Central memory CD8-positive, alpha-beta T cell (primary cell): ENCODE results near the gene SMIM32.

Experiments
- ATAC-seq: fragments of 150-1000 bp; cut with Tn5 transposase; replicated peaks from 2 replicates; pipeline ENCODE4 v1.10.0; 2022; ENCODE audit warnings: mild to moderate bottlenecking, moderate FRiP score, moderate number of reproducible peaks; ENCODE audit not compliant: poor library complexity, severe bottlenecking; ENCODE audit errors: extremely low read depth
- DNase-seq, 2 donors: peaks; one replicate each; pipeline ENCODE4 v3.0.0; 2021; ENCODE audit warnings: low spot score in 2 of 2
- H3K27ac Mint-ChIP-seq: one replicate; pipeline ENCODE4 v1.8.0; 2022; ENCODE audit warnings: low read depth, mild to moderate bottlenecking, moderate library complexity, mixed read lengths
- H3K27me3 Mint-ChIP-seq: one replicate; pipeline ENCODE4 v1.8.0; 2022; ENCODE audit warnings: mixed read lengths
- H3K36me3 Mint-ChIP-seq: one replicate; pipeline ENCODE4 v1.8.0; 2022; ENCODE audit warnings: mild to moderate bottlenecking, moderate library complexity, mixed read lengths; ENCODE audit not compliant: insufficient read depth
- H3K4me1 Mint-ChIP-seq: one replicate; pipeline ENCODE4 v1.8.0; 2022; ENCODE audit warnings: mixed read lengths
- H3K4me3 Mint-ChIP-seq: one replicate; pipeline ENCODE4 v1.8.0; 2022; ENCODE audit warnings: mild to moderate bottlenecking, moderate library complexity, mixed read lengths
- H3K9me3 Mint-ChIP-seq: one replicate; pipeline ENCODE4 v1.8.0; 2022; ENCODE audit warnings: mixed read lengths

The SMIM32 gene

DNA sequence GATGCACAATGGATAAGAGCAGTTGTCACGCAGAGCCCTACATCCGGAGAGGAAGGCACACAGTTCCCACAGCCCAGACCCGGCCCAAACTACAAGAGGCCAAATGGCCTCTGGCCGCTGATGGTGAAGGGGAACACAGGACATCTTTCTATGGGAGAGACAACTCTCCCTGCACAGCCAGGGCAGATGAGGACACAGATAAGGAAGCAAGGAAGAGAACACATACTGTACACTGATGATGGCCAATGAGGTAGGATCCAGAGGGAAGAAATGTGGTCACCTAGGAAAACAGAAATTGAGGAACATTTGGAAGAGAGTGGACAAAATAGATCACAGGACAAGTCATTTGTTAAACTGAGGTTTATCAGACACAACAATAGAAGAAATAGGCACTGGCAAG is 28.4 kb upstream of the SMIM32 start:
- no peaks in the 10 kb centered on the region for H3K36me3 Mint-ChIP-seq
- H3K4me1 Mint-ChIP-seq: no peaks in the 10 kb centered on the region
- peaks cover 6% of the 10 kb centered on the region for H3K9me3 Mint-ChIP-seq
- H3K4me3 Mint-ChIP-seq: no peak overlapping the region
- no peak for ATAC-seq
- DNase-seq: no peak
- H3K27ac Mint-ChIP-seq: no peak overlapping the region
- H3K27me3 Mint-ChIP-seq: peaks cover 50% of the 10 kb centered on the region

DNA sequence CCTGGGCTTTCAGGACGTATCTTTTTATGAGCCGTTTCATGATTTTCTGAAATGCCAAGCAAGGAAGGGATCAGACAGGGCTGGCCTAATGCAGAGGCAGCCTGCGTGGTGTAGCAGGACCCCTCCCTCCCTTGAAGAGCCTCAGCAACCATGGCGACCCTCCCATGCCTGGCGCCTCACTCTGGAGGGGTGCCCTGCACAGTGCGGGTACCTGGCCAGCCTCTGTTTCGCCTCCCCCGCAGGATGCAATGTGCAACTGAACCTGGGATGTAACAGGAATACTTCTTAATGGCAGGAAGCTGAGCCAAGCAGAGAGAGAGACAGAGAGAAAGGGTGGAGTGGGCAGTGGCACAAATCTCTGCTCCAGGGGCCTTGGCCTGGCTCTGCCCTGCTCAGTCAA is 23.3 kb upstream of the SMIM32 start:
- Mint-ChIP-seq H3K27ac (no peak overlapping the region), H3K27me3 (peaks cover 48% of the 10 kb centered on the region), H3K4me3 (no peak overlapping the region), H3K9me3 (peaks cover 2% of the 10 kb centered on the region), H3K36me3 (no peaks in the 10 kb centered on the region), H3K4me1 (peaks cover 3% of the 10 kb centered on the region)
- DNase-seq (no peak), ATAC-seq (no peak)

DNA sequence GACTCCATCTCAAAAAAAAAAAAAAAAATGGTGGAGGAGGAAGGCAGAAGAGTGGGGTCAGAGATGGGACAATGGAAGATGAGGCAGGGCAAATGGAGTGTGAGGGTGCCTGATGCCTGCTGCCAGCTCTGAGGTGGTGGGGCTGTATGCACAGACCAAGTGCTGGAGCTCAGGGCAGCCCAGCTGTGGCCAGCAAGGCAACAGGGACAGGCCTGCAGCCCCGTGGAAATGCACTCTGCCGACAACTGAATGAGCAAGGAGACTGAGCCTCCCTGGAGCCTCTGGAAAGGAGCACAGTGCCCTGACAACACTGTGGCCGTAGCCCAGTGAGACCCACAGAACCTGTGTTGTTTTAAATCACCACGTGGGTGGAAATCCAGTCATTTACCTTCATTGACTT is 22.9 kb upstream of the SMIM32 start:
- ATAC-seq: no peak

DNA sequence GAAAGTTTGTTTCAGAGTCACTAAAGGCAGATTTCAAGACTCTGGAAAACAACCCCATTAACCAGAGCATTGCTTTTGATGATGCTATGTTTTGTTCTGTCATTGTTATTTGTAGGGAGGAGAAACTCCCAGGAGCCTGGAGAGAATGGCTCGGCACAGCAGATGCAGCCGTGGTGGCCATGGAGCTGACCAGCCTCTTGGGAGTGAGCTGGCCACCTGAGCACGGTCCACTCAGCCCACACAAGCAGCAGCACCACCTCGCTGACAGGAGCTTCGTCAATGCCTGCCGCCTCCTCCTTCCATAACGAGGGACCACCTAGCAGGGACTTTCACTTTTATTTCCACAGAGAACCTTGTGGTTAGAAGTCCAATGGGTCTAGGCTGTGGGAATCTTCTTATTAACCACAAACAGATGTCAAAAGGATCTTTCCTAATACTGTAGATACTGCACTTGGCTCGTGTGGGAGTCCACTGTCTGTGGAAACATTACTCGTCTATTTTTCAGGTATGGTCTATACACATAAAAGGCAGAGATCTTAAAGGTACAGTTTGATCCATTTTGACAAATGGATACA is 21.0 kb upstream of the SMIM32 start:
- Mint-ChIP-seq H3K4me3 (no peak overlapping the region), H3K9me3 (no peaks in the 10 kb centered on the region), H3K4me1 (peaks cover 3% of the 10 kb centered on the region), H3K27ac (no peak overlapping the region), H3K36me3 (peaks cover 2% of the 10 kb centered on the region), H3K27me3 (peaks cover 66% of the 10 kb centered on the region)
- DNase-seq: no peak
- no peak for ATAC-seq

More for the DNA sequence above, 22.9 kb upstream of the SMIM32 start:
- no peaks in the 10 kb centered on the region for H3K36me3 Mint-ChIP-seq
- H3K9me3 Mint-ChIP-seq: no peaks in the 10 kb centered on the region
- H3K4me1 Mint-ChIP-seq: peaks cover 3% of the 10 kb centered on the region
- H3K4me3 Mint-ChIP-seq: no peak overlapping the region
- DNase-seq: no peak
- peaks cover 49% of the 10 kb centered on the region for H3K27me3 Mint-ChIP-seq
- no peak overlapping the region for H3K27ac Mint-ChIP-seq

DNA sequence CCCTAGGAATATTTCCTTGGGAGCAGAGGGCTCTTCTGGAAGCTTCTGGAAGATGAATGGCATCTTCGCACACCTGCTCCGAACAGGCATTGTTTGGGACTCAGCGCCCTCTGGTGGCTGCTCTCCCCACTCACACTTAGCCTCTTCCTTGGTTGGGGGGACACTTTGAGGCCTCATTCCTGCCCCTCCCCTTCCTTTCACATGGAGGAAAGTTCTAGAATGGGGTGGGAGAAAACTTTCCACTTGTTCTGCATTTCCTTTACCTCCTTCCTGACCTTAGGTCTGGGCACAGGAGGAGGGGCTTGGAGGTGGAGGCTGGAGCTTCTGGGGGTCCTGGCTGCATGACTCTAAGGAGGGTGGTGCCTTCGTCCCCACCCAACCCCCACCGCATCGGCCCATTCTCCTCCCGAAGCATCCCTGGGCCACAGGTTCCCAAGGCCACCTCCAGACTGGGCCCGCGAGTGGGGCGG is 19.3 kb upstream of the SMIM32 start:
- Mint-ChIP-seq H3K27me3 (peaks cover 79% of the 10 kb centered on the region), H3K4me1 (peaks cover 3% of the 10 kb centered on the region), H3K9me3 (no peaks in the 10 kb centered on the region), H3K27ac (no peak overlapping the region), H3K36me3 (peaks cover 2% of the 10 kb centered on the region), H3K4me3 (no peak overlapping the region)
- DNase-seq (peak in 1 of 2 donors; percentile 29), ATAC-seq (no peak)

DNA sequence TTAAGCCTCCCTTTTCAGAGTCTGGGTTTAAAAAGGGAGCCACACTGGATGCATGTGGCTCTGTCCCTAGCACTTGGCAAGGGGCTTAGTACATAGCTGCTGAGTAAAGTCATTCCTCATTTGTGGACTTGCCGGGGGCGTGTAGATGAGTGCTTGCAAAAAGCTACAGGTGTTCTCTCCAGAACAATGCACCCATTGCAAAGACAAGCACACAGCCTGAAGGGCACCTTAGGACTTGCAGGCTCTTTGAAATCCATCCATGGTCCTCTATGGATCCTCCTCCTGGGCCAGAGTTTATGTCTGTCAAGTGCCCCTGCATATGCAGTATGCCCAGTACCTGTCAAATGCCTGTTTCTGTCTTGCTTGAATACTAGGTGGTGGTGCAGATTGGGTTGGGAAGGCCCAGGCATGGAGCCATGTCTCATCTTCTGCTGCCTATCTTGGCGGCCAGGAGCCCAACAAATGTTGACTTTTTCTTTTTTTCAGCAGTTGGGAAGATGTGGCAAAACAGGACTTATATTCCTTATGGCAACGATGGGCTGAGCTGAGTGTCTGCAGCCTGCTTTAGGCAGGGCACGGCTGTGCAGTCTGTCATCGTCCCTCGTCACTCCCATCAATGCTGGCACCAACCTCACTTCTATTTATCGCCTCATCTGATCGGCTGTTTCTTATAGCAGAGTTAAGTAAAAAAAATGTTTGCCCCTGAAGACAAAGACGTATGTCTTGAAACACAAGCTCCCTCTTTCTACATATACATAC is 18.5 kb upstream of the SMIM32 start:
- H3K27me3 Mint-ChIP-seq: peaks cover 77% of the 10 kb centered on the region
- H3K4me1 Mint-ChIP-seq: peaks cover 3% of the 10 kb centered on the region
- H3K9me3 Mint-ChIP-seq: no peaks in the 10 kb centered on the region
- no peak overlapping the region for H3K4me3 Mint-ChIP-seq
- ATAC-seq: no peak
- H3K36me3 Mint-ChIP-seq: peaks cover 2% of the 10 kb centered on the region
- DNase-seq: no peak
- H3K27ac Mint-ChIP-seq: no peak overlapping the region

DNA sequence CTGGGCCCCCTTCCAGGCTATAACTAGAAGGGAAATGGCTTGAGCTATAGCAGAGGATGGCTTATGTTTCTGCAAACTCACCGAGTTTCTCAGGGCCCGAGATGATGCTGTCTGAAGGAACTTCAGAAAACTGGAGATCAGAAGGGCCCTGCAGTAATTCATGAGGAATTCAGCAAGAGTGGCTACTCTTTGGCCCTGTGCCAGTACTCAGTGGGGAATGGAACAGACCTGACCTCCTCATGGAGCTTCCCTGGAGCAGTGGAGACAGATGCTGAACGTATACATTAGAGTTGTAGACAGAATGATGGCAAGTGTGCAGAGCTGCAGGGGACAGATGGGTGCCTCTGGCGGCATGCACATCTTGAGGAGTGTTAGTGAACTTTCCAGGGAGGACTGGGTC is 17.3 kb upstream of the SMIM32 start:
- H3K4me3 Mint-ChIP-seq: no peak overlapping the region
- no peaks in the 10 kb centered on the region for H3K9me3 Mint-ChIP-seq
- peaks cover 2% of the 10 kb centered on the region for H3K36me3 Mint-ChIP-seq
- DNase-seq: no peak
- H3K27ac Mint-ChIP-seq: no peak overlapping the region
- no peak for ATAC-seq
- peaks cover 71% of the 10 kb centered on the region for H3K27me3 Mint-ChIP-seq
- peaks cover 3% of the 10 kb centered on the region for H3K4me1 Mint-ChIP-seq

DNA sequence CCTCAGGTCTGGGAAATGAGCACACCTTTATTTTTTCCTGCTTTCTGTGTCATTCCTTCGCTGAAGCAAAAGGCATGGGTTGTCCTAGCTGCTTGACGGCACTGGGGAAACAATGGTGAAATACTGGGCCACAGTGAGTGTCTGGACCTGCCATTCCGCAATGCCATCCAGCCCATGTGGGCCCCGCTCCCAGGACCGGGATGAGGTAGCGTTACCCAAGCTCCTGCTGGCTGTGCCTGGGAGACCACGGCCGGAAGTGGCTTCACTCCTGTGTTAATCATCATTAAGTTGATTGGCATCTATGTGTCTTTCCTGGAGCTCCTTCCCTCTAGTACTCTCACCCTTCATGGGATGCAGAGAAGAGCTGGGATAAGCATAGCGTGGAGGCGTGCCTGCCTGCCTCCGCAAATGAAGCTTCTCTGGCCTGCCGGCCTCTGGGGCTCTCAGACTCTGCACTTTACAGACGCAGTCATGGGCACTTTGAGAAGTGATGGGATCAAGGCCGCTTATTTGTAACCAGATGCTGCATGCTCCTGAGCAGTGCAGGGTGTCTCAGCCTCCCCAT is 16.5 kb upstream of the SMIM32 start:
- DNase-seq: no peak
- H3K36me3 Mint-ChIP-seq: peaks cover 2% of the 10 kb centered on the region
- no peak for ATAC-seq
- H3K4me3 Mint-ChIP-seq: no peak overlapping the region
- H3K27ac Mint-ChIP-seq: no peak overlapping the region
- H3K4me1 Mint-ChIP-seq: peaks cover 3% of the 10 kb centered on the region
- peaks cover 69% of the 10 kb centered on the region for H3K27me3 Mint-ChIP-seq
- no peaks in the 10 kb centered on the region for H3K9me3 Mint-ChIP-seq

DNA sequence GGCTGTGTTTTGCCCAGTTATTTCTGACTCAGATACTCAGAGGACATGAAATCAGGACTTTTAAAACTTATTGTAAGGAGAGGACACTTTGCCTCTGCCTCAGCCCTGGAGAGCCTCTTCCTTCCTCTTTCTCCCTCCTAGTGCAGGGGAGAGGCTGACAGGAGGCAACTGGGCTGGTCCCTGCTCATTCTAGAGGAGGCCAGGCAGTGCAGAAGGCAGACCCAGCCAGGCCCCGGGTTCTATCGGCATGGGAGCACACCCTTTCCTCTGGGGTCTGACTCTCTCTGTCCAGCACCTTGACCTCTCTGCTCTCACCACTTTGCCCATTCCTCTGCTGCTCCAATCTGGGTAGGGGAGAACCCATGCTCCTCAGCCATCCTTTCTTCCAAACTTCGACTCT is 16.0 kb upstream of the SMIM32 start:
- peaks cover 2% of the 10 kb centered on the region for H3K36me3 Mint-ChIP-seq
- peaks cover 3% of the 10 kb centered on the region for H3K4me1 Mint-ChIP-seq
- H3K27me3 Mint-ChIP-seq: peaks cover 69% of the 10 kb centered on the region
- no peak for ATAC-seq
- H3K4me3 Mint-ChIP-seq: no peak overlapping the region
- no peak overlapping the region for H3K27ac Mint-ChIP-seq
- no peaks in the 10 kb centered on the region for H3K9me3 Mint-ChIP-seq
- DNase-seq: no peak

DNA sequence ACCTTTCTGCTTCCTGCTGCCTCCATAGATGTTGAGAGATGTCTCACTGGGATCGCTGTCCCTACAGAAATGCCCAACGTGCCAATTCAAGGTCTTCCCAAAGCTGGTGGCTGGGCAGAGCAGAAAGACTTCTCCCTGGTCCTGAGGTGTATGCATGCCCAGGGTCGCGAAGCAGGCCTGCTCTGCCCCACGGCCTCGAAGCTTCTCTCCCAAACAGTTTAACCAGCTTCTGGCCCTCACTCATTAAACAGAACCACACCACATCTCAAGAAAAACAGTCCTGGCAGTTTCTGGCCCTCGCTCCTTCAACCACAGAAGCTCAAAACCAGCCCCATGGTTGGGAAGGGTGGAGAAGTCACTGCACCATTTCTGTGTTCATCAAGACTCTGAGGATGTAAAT is 14.7 kb upstream of the SMIM32 start:
- peaks cover 80% of the 10 kb centered on the region for H3K27me3 Mint-ChIP-seq
- H3K36me3 Mint-ChIP-seq: peaks cover 2% of the 10 kb centered on the region
- H3K4me1 Mint-ChIP-seq: peaks cover 3% of the 10 kb centered on the region
- DNase-seq: no peak
- no peak for ATAC-seq
- no peak overlapping the region for H3K27ac Mint-ChIP-seq
- H3K9me3 Mint-ChIP-seq: no peaks in the 10 kb centered on the region
- H3K4me3 Mint-ChIP-seq: no peak overlapping the region

DNA sequence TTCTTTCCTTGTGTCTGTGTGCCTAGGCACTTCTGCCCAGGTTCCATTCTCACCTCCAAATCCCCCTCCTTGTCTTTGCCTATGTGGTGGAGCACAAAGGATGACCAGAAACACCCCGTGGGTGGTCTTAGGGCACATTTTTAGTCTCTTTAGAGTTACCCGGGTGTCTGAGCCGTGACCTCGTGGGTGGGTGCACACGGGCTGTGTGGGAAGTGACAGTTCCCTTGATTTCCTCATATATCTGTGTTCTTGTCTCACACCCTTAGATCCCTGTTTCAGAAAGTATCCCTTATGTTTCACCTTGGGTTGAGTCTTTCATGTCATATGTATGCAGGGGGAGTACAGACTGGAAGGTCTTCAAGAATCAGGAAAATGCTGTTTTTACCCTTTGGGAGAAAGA is 13.4 kb upstream of the SMIM32 start:
- no peaks in the 10 kb centered on the region for H3K9me3 Mint-ChIP-seq
- no peak overlapping the region for H3K27ac Mint-ChIP-seq
- no peak overlapping the region for H3K4me3 Mint-ChIP-seq
- peaks cover 78% of the 10 kb centered on the region for H3K27me3 Mint-ChIP-seq
- DNase-seq: no peak
- no peak for ATAC-seq
- H3K4me1 Mint-ChIP-seq: no peaks in the 10 kb centered on the region
- H3K36me3 Mint-ChIP-seq: peaks cover 2% of the 10 kb centered on the region

DNA sequence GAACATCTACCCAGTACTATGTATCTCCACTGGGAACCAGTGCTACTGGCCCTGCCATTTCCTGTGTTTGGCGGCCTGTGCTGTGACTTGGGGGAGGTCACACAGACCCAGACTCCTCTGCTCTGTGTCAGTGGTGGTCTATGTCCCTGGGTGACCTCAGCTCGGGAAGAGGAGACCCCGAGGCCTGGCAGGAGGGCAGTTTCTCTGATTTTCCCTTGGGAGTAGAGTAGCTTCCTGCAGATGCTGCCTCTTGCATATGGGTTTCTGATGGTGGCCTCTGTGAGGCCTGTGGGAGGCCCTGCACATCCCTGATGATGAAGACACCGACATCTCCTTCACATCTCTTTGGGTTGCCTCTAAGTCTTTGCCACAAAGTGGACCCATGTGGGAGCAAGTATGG is 13.0 kb upstream of the SMIM32 start:
- Mint-ChIP-seq H3K4me3 (no peak overlapping the region), H3K27me3 (peaks cover 77% of the 10 kb centered on the region), H3K36me3 (peaks cover 2% of the 10 kb centered on the region), H3K4me1 (no peaks in the 10 kb centered on the region), H3K27ac (no peak overlapping the region), H3K9me3 (no peaks in the 10 kb centered on the region)
- no peak for DNase-seq
- ATAC-seq: no peak

DNA sequence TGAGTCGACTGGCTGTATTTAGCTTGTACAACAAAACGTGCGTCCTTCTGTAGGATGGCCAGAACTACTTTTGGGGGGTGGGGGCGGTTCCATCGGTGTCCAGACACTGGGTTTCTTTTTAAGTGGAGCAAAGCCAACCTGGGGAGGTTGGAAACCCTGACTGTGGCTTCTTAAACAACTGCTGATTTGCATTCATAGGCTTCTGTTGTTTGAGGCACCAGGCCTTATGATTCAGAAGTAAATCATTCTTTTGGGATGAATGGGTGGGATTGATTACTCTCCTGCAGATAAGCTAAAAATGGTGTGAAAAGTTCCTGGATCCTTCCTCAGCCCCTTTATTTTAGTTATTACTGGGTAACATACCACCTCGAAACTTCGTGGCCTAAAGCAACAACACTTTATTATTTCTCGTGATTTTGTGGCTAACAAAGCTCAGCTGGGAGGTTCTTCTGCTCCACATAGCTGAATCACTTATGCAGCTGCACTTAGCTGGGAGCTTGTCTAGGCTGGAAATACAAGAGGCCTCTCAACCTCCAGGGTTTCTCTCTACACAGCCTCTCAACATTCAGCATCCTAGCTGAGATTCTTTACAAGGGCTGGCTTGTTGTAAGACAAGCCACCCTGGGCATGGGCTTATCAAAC is 12.2 kb upstream of the SMIM32 start:
- Mint-ChIP-seq H3K9me3 (no peaks in the 10 kb centered on the region), H3K36me3 (peaks cover 2% of the 10 kb centered on the region), H3K27ac (no peak overlapping the region), H3K4me1 (no peaks in the 10 kb centered on the region), H3K27me3 (peaks cover 72% of the 10 kb centered on the region), H3K4me3 (no peak overlapping the region)
- no peak for DNase-seq
- no peak for ATAC-seq
